ENCODE results near the gene CMYA5. TPM values are rescaled to one million over a fixed set of nuclear protein-coding genes. Genes with fewer than 3 reads are reported as not detected.

CMYA5 gene
- total RNA-seq, 1 donor from 2014 or later: 0.44 TPM

GRCh38 chr5:79730564-79730963 lies 40.9 kb downstream of the CMYA5 start:
- H3K9me3 Mint-ChIP-seq: peaks cover 2% of the 10 kb centered on the region

GRCh38 chr5:79731775-79732174 lies 42.1 kb downstream of the CMYA5 start:
- H3K27ac Mint-ChIP-seq (ENCODE audit: unreplicated experiment): no peak overlapping the region
- no peak overlapping the region for H3K4me3 Mint-ChIP-seq
- H3K36me3 Mint-ChIP-seq (ENCODE audit: low read depth): peaks cover 3% of the 10 kb centered on the region
- TF ChIP-seq, protein P1, sequence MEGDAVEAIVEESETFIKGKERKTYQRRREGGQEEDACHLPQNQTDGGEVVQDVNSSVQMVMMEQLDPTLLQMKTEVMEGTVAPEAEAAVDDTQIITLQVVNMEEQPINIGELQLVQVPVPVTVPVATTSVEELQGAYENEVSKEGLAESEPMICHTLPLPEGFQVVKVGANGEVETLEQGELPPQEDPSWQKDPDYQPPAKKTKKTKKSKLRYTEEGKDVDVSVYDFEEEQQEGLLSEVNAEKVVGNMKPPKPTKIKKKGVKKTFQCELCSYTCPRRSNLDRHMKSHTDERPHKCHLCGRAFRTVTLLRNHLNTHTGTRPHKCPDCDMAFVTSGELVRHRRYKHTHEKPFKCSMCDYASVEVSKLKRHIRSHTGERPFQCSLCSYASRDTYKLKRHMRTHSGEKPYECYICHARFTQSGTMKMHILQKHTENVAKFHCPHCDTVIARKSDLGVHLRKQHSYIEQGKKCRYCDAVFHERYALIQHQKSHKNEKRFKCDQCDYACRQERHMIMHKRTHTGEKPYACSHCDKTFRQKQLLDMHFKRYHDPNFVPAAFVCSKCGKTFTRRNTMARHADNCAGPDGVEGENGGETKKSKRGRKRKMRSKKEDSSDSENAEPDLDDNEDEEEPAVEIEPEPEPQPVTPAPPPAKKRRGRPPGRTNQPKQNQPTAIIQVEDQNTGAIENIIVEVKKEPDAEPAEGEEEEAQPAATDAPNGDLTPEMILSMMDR (conservative IDR thresholded peaks at IDR 0.05): no peak
- H3K9me3 Mint-ChIP-seq: peaks cover 5% of the 10 kb centered on the region
- peaks cover 49% of the 10 kb centered on the region for H3K27me3 Mint-ChIP-seq (ENCODE audit: low read depth)
- DNase-seq (ENCODE audit: low read depth, low spot score): no peak
- no peaks in the 10 kb centered on the region for H3K4me1 Mint-ChIP-seq

More at GRCh38 chr5:79730564-79730963, 40.9 kb downstream of the CMYA5 start:
- H3K4me3 Mint-ChIP-seq: no peak overlapping the region
- peaks cover 42% of the 10 kb centered on the region for H3K27me3 Mint-ChIP-seq (ENCODE audit: low read depth)
- no peak for DNase-seq (ENCODE audit: low read depth, low spot score)
- peaks cover 1% of the 10 kb centered on the region for H3K36me3 Mint-ChIP-seq (ENCODE audit: low read depth)
- H3K27ac Mint-ChIP-seq (ENCODE audit: unreplicated experiment): no peak overlapping the region
- TF ChIP-seq, protein P1 (conservative IDR thresholded peaks at IDR 0.05): no peak
- no peaks in the 10 kb centered on the region for H3K4me1 Mint-ChIP-seq

DNA sequence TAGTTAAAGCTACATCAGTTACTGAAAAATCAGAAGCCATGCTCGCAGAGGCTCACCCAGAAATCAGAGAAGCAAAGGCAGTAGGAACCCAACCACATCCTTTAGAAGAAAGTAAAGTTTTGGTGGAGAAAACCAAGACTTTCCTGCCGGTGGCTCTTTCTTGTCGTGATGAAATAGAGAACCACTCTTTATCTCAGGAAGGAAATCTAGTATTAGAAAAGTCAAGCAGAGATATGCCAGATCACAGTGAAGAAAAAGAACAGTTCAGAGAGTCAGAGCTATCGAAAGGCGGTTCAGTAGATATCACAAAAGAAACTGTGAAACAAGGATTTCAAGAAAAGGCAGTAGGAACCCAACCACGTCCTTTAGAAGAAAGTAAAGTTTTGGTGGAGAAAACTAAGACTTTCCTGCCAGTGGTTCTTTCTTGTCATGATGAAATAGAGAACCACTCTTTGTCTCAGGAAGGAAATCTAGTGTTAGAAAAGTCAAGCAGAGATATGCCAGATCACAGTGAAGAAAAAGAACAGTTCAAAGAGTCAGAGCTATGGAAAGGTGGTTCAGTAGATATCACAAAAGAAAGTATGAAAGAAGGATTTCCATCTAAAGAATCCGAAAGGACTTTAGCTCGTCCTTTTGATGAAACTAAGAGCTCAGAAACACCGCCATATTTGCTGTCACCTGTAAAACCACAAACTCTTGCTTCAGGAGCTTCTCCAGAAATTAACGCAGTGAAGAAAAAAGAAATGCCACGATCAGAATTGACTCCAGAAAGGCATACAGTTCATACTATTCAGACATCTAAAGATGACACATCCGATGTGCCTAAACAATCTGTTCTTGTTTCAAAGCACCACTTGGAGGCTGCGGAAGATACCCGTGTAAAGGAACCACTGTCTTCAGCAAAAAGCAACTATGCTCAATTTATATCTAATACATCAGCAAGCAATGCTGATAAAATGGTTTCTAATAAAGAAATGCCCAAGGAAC lies 47.2 kb downstream of the CMYA5 start:
- Mint-ChIP-seq H3K4me1 (no peaks in the 10 kb centered on the region), H3K36me3 (ENCODE audit: low read depth) (peaks cover 3% of the 10 kb centered on the region), H3K27ac (ENCODE audit: unreplicated experiment) (no peak overlapping the region), H3K9me3 (peaks cover 9% of the 10 kb centered on the region), H3K27me3 (ENCODE audit: low read depth) (peaks cover 38% of the 10 kb centered on the region), H3K4me3 (no peak overlapping the region)
- TF ChIP-seq, protein P1 (conservative IDR thresholded peaks at IDR 0.05): no peak
- no peak for DNase-seq (ENCODE audit: low read depth, low spot score)

DNA sequence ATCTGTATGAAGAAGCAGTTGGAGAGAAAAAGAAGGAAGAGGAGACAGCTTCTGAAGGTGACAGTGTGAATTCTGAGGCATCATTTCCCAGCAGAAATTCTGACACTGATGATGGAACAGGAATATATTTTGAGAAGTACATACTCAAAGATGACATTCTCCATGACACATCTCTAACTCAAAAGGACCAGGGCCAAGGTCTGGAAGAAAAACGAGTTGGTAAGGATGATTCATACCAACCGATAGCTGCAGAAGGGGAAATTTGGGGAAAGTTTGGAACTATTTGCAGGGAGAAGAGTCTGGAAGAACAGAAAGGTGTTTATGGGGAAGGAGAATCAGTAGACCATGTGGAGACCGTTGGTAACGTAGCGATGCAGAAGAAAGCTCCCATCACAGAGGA lies 48.7 kb downstream of the CMYA5 start:
- no peak for DNase-seq (ENCODE audit: low read depth, low spot score)
- H3K4me3 Mint-ChIP-seq: no peak overlapping the region
- H3K27ac Mint-ChIP-seq (ENCODE audit: unreplicated experiment): no peak overlapping the region
- H3K9me3 Mint-ChIP-seq: peaks cover 13% of the 10 kb centered on the region
- H3K4me1 Mint-ChIP-seq: no peaks in the 10 kb centered on the region
- peaks cover 25% of the 10 kb centered on the region for H3K27me3 Mint-ChIP-seq (ENCODE audit: low read depth)
- H3K36me3 Mint-ChIP-seq (ENCODE audit: low read depth): peaks cover 3% of the 10 kb centered on the region
- TF ChIP-seq, protein P1 (conservative IDR thresholded peaks at IDR 0.05): no peak

DNA sequence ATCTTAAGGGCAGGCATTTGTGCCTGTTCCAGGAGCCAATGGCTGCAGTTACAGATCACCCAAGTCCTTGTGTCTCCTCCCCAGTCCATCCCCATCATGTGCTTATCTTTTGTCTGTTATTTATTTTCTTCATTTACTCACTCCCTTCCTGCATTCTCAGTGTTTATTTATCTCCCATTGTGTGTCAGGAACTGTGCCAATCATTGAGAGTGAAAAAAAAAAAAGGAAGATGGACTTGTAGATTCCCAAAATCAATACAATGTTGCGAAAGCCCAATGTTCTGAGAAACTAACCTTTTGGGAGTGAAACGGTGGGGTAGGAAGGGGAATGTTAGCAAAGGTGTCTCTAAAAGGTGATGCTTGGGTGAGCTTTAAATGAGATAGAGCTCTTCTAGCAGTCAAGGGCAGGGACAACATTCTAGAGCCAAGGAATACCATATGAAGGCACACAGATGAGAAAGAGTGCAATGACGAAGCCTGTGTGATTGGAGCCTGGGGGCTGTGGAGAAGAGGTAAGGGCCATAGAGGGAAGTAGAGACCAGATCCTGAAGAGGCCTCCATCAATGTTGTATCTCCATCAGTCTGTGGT lies 53.0 kb downstream of the CMYA5 start:
- TF ChIP-seq, protein P1 (conservative IDR thresholded peaks at IDR 0.05): no peak
- Mint-ChIP-seq H3K36me3 (ENCODE audit: low read depth) (no peaks in the 10 kb centered on the region), H3K4me1 (peaks cover 6% of the 10 kb centered on the region), H3K27me3 (ENCODE audit: low read depth) (no peaks in the 10 kb centered on the region), H3K9me3 (peaks cover 4% of the 10 kb centered on the region), H3K27ac (ENCODE audit: unreplicated experiment) (no peak overlapping the region), H3K4me3 (no peak overlapping the region)
- no peak for DNase-seq (ENCODE audit: low read depth, low spot score)

Measured in neural crest cell (in vitro differentiated cells).